ENCODE data around the gene BABAM2. TPM values are rescaled to one million over a fixed set of nuclear protein-coding genes. Genes with fewer than 3 reads are reported as not detected.
A peak's percentile ranks its signal among the peaks of the same experiment; 100 is the strongest.

Gene BABAM2
- total RNA-seq, 1 donor from 2014 or later, result 16.7 TPM

DNA sequence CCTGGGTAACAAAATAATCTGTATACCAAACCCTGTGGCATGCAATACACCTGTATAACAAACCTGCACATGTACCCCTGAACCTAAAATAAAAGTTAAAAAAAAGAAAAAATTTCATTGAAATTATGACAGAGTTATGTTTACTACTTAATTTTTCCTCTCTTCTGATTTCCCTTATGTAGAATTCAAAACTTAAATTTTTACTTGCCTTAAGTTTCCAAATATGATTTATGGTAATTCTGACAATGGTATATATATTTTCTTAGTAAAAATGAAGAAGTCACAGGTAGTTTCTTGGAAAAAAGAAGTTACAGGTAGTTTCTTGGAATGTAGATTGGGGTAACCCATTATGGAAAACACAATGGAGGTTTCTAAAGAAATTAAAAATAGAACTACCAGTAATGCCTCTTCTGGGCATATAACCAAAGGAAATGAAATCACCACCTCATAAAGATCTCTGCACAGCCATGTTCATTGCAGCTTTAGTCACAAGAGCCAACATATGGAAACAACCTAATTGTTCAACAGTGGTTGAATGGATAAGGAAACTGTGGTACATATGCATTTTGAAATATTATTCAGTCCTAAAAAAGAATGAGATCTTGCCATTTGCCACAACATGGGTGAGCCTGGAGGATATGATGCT is 164.9 kb downstream of the BABAM2 start:
- no peak for DNase-seq (ENCODE audit: low spot score)
- no peak for ATAC-seq

DNA sequence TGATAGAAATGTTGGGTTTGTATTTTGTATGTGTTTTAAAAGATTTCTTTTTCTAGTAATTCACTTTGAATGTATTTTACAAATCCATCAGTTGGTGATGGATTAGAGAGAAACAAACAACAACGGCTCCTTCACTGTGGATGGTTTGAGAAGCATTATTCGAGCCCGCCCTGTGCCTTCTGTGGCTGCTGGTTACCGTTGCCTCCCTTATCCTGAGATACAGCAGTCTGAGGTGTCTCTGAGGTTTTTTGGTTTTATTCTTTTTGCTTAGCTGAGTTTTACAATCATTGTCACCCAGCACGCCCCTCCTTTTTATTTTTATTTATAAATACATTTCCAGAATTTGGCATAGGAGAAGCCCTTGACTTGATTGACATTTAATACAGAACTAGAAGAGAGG is 168.3 kb downstream of the BABAM2 start:
- ATAC-seq (no peak), DNase-seq (ENCODE audit: low spot score) (no peak)

DNA sequence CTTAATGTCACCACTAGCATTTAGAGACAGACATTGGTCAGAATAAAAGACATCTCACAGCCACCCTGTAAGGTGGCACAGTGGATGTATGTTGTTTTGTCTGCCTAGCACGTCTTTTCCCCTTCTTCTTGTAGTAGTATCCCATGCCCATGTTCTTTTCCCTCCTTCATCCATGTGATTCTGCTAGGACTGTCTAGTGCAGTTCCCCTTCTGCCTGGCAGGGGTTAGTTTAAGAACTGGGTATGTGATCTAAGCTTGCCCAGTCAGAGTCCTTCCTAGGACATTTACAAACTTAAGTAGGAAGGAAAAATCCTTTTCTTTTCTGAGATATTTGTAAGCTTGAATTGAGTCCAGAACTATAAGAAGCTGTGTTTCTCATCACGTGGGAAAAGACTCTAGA is 172.3 kb downstream of the BABAM2 start:
- ATAC-seq (no peak), DNase-seq (ENCODE audit: low spot score) (no peak)

DNA sequence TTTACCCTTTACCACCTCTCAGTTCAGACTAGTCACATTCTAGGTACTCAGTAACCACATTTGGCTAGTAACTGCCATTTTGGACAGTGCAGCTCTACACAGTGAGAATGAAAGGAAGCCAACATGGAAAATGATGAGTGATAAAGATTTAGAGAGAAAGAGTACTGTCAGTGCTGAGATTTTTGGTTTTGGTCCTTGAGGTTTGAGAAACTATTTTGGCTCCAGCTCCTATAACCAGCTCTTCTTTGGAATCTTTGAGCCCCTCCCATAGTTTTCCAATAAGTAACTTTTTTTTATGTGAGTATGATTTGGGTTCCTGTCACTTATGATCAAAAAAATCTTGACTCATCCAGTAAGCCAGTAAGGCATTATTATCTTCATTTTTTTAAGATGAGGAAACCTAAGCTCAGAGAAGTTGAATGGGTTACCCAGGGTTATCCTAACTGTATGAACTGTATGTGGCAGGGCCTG is 173.0 kb downstream of the BABAM2 start:
- DNase-seq (ENCODE audit: low spot score) (no peak), ATAC-seq (no peak)

DNA sequence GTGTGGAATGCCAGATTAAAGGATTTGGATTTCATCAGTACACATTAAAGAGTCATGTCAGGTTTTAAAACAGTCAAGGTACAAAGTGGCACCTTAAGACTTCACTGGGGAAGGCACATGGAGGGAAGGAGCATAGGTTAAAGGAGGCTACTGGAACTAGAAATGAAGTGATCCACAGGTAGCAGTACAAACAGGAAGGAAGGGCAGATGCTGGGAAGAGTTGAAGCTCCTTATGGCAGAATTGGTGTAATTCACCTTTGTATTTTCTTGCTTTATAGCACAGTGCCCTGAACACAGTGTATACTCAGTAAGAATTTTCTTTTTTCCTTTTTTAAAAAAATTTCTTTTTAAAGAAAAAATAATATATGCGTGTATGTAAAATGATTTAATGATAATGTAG is 177.1 kb downstream of the BABAM2 start:
- no peak for DNase-seq (ENCODE audit: low spot score)
- no peak for ATAC-seq

DNA sequence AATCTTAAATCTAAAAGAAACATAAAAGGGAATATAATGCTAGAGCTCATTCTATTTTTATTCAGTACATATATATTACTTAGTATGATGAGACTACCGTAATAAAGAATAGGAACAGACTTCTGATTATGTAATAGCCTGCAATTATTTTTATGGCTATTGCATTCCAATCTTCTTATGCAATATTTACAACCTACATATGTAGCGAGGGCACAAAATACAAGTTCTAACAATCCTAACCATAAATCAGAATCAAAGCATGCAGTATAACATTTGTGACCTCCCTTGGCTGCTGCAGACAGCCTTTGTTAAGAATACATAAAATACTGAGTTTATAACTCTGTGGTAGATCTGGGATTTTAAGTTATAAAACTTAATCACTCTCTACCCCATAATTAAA is 177.6 kb downstream of the BABAM2 start:
- DNase-seq (ENCODE audit: low spot score) (no peak), ATAC-seq (no peak)

DNA sequence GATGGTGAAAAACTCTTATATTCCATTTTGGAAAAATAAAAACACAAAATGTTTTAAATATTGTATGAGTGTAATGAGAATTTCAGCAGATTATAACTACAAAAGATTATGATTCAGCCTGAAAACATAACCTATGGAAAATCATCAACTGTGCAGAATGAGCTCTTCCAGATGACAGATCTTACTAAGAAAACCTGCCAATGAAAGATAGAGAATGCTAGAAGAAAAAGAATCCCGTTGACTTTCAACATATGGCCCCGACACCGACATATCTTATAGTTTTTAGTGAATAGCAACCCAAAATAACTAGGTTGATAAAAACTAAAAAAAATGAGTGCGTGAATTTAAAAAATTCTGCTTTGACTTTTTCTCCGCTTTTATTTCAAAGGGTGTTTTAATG is 178.0 kb downstream of the BABAM2 start:
- DNase-seq (ENCODE audit: low spot score), result no peak
- ATAC-seq, result no peak

DNA sequence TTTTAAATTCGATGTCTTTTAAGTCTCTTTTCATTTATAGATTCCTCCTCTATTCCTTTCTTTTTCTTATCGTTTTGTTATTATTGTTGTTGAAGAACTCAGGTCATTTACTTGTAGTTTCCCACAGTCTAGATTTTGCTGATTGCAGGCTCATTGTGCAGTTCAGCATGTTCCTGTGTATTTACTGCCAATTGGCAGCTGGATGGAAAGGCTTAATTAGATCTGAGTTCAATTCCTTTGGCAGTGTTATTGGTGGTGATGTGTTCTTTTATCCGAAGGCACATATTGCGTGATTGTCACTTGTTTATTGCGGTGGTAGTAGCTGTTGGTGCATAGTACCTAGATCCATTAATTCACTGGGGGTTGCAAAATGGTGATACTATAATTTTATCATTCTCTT is 180.7 kb downstream of the BABAM2 start:
- ATAC-seq, result no peak
- DNase-seq (ENCODE audit: low spot score), result no peak

DNA sequence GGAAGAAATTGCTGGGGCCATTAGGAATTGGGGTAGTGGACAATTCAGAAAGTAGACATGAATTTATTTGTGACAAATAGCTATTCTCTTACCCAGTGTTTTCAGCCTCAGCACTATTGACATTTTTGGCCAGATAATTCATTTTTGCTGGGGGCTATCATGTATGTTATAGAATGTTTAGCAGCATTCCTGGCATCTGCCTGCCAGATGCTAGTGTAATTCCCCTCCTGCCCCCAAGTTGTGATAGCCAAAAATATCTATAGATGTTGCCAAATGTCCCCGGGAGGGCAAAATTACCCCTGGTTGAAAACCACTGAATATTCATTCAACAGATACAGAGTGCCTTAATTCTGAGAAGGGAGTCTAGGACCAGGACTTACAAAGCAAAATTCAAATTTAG is 183.6 kb downstream of the BABAM2 start:
- no peak for DNase-seq (ENCODE audit: low spot score)
- no peak for ATAC-seq

DNA sequence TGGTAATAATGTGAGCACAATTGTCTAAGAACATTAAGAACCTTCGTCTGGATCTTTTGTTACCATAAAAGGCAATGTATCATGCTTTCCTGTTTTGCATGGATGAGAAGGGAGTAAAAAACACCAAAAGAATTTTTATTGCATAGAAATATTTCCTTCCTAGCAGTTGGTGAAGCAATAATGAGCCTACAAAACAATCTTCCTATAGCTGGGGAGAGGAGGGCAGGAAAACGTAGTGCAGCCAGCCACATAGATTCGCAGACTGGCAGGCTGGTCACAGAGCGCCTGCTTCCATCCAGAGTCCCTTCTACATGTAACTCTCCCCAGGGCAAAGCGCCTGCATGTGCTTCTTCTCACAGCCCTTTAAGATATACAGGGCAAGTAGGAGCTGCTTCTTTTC is 190.4 kb downstream of the BABAM2 start:
- DNase-seq (ENCODE audit: low spot score) (no peak), ATAC-seq (no peak)

DNA sequence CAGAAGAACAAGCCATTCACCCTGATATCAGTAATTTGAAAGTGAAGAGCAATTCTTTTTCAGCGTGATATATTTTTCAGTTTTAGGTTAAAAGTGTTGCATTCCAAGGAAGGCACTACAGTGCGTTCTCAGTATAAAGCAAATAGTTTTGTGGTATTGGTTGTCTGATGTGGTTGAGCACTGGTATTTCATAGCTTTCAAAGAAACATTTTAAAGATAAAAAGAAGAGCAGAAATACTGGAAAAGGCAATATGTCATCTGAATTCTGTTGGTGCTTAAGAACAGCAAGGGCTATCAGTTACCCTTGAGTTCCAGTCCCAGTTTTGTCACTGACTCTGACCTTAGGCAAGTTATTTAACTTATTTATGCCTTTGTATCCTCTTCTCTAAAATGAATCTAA is 191.6 kb downstream of the BABAM2 start:
- ATAC-seq, result no peak
- no peak for DNase-seq (ENCODE audit: low spot score)

DNA sequence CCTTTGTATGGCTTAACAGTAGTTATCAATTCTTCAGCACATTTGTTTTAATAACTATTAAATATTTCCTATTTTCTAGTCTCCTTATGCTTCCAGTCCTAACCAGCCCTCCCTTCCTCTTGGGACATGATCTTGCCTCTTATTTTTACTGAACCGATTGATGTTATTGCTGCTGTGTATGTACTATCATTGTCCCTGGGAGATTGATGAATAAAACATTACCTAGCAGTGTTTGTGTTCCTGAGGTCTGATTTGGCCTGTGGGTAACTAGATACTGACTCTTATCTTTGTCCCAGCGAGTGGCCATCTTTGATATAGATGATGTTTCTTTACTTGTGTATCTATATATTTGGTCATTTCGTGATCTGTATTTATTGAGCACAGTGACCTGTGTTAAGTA is 192.9 kb downstream of the BABAM2 start:
- DNase-seq (ENCODE audit: low spot score), result no peak
- ATAC-seq, result no peak

DNA sequence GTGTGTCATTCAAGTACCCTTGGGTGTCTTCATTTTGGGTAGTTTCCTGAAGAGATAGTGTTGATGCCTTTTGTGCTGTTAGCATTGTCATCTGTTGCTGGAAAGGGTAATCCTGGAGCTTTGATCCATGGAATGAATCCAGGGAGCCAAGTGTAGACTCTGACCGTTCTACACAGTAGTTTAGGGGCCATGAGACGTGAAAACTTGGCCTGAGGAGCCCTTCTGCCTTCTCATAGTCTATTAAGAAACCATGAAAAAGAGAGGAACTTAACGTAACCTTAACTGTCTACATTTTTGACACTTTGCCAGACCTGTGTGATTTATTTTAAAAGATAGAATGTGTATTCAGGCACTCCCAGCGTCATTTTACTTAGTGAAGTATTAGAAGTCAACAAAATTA is 194.0 kb downstream of the BABAM2 start:
- peak; percentile 62 for ATAC-seq

DNA sequence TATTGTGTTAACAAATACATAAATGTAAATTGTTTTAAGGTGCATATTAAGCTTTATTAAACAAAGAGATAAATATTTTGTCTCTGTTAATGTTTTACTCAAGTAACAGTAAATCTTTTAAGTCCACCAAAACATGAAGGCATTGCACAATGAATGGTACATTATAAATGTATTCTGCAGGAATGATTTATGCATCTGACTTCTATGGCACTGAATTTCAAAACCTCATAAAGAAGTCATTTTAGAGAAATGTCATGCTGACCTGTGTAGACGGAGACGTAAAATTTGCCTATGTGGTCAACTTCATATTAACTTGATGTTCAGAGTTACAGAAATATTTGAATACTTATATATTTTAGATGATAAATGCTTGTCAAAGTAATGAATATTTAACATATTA is 194.7 kb downstream of the BABAM2 start:
- ATAC-seq (no peak), DNase-seq (ENCODE audit: low spot score) (no peak)

More for the DNA sequence above, 194.0 kb downstream of the BABAM2 start:
- DNase-seq (ENCODE audit: low spot score), result no peak

DNA sequence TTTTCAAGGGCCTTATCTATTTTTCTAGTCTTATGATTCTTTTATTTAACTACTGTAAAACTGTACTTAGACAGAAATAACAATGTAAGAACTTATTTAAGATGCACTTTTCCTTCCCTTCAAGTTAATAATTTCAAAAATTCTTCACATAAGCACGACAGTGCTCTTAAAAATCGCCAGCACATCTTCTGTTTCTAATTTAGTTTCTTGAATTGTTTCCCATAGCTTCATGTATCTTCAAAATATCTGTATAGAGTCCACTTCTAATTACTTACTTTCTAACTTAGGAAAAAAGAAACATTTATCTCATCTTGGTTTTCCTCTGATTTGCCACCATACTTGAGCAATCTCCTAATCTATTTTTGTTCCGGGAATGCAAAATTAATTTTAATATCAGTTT is 196.1 kb downstream of the BABAM2 start:
- ATAC-seq, result no peak

DNA sequence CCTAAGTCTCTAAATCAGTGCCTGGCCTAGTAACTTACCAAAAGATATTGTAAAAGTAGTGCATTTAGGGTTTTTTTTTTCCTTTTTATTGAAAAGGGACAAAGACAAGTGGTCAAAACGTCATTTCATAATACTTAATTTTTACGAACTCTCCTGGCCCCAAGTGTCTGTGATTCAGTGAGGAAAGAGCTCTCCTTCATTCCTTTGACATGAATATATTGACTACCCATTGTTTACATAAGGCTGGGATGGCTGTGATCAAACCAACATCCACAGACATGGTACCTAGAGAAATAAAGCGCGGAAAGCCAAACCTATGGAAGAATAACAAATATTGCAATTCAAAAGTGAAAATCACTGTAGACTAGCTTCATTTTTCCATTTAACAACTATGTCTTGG is 198.4 kb downstream of the BABAM2 start:
- DNase-seq (ENCODE audit: low spot score), result no peak
- no peak for ATAC-seq

More for the DNA sequence above, 196.1 kb downstream of the BABAM2 start:
- DNase-seq (ENCODE audit: low spot score), result no peak

DNA sequence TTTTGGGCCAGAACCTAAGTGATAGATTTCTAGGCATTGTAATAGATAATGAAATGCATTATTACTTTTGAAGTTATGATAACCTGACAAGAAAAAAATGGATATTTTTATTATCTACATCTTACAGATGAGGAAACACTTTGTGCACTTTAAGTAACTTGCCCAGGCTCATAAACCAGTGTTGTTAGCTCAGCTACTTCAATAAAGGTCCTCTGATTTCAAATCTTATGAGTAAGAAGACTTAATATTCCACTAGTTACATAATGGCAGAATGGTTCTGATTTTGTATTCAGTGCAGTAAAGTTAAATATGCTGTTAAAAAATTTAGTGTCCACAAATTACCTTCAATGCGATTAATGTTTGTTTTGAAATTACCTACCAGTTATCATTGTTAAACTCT is 199.0 kb downstream of the BABAM2 start:
- ATAC-seq, result no peak

DNA sequence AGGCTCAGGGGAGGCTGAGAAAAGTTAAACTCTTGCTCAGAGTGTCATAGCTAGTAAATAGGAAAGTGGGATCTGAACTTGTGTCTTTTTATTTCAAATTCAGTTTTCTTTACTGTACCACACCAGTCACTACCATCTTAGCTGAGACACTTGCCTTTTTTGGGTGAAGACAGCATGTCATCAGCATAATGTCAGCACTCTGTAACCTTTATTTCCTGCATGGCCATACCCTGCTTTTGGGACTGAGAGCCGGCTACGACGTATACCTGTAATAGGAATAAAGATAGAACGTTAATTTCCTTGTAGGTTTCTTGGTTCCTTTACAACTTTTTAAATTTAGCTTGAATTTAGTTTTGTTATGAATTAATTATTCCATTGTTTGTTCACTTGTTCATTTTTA is 202.8 kb downstream of the BABAM2 start:
- ATAC-seq, result no peak
- DNase-seq (ENCODE audit: low spot score), result no peak

More for the DNA sequence above, 199.0 kb downstream of the BABAM2 start:
- no peak for DNase-seq (ENCODE audit: low spot score)

DNA sequence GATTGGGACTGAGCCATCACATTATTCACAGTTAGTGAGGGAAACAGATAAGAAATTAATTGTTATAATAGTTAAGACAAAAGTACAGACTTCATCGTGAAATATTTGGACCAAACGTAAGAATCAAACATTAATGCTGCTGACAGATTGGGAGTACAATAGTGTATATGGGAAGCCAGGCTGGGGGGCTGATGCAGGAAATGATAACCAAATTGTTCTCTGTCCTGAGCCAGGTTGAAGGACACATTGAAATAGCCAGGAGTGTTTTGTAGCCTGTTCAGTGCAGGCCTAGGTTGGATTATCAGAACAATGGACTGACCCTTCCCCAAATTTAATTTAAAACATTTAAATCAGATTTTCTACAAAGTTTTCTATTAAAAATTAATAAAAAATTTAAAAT is 203.2 kb downstream of the BABAM2 start:
- no peak for ATAC-seq

DNA sequence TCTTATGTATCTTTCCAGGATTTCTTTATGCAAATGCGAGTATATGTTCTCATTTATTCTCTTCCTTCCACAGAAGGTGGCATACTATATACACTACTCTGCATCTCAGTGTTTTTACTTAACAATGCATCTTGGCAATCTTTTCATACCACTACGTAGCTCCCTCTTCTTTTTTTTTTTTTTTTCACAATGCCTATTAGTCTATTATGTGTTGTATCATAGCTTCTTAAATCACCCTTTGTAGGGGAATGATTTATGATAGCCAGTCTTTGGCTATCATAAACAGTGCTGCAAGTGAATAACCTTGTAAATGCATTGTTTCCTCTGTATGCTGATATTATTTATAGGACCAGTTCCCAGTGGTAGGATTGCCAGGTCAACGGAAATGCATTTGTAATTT is 204.2 kb downstream of the BABAM2 start:
- no peak for ATAC-seq

More for the DNA sequence above, 203.2 kb downstream of the BABAM2 start:
- no peak for DNase-seq (ENCODE audit: low spot score)

DNA sequence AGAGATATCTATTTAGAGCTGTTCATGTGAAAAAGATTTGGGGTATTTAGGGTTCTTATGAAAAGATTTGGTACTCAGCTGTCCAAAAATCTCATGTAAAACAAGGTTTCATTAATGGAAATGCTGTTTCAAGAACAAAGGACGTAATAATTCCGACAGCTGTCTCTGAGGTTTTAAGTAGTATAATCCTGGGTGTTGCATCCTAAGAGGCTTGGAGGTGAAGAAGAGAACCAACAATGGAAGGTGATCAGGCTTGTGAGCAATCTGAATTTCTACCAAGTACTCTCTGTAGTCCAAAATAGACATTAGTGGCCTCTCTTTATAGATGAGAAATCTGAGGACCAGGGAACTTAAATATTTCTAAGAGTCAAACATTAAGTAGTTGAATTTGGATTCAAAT is 205.1 kb downstream of the BABAM2 start:
- ATAC-seq (no peak), DNase-seq (ENCODE audit: low spot score) (no peak)

More for the DNA sequence above, 204.2 kb downstream of the BABAM2 start:
- no peak for DNase-seq (ENCODE audit: low spot score)

DNA sequence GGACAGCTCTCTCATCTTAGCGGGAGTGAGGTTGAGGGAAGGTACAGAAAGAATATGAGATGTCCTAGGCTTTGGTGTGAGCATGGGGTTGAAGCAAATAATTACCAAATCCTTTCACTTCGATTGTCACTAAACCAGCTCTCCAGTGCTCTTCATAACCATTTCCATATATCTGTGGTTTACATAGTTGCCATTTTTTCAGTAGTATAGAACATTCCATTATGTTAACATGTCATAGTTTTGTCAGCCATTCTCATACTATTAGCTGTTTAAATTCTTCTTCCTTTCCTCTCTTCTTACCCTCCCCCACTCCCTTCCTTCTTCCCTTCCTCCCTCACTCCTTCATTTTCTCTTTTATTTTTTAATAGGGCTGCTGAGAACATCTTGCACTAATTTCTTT is 205.9 kb downstream of the BABAM2 start:
- no peak for DNase-seq (ENCODE audit: low spot score)
- ATAC-seq, result no peak

DNA sequence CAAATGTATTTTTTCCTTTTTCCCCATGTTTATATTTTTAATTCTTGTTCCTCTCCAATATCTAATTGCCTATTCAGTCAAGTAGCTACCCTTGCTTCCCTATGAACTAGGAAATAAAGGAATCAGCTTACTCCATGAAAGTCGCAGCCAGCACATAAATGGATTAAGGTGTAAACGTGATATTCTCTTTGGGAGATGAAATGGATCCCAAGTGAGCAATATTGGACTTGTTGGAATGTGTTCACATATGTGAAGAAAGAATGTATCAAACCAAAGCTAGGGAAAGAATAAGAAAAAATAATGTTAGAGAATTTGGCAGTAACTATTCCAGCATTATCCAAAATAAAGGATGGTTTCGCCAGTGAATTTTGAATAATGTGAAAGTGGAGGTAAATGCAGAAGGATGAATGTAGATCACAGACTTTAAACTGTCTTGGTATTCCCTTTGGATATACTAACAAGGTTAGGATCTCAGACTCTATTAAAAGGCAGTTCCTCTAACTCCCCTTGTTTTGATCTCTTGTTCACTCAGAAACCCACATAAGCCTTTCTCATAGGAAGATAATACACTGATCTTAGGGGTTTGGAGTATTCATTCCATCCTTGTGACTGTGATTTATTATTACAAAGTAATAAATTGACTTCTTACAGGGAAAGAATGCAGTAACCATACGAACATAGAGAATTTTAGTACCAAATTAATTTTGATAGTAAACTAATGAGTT is 208.1 kb downstream of the BABAM2 start:
- DNase-seq (ENCODE audit: low spot score) (no peak), ATAC-seq (no peak)
